Measurements from ENCODE around the gene FARSB.
"Not testable (repeated sequence)": the region's sequence is repeated elsewhere in the genome, so short reads cannot be mapped to it uniquely, and the experiment has no call there.

The FARSB gene

DNA sequence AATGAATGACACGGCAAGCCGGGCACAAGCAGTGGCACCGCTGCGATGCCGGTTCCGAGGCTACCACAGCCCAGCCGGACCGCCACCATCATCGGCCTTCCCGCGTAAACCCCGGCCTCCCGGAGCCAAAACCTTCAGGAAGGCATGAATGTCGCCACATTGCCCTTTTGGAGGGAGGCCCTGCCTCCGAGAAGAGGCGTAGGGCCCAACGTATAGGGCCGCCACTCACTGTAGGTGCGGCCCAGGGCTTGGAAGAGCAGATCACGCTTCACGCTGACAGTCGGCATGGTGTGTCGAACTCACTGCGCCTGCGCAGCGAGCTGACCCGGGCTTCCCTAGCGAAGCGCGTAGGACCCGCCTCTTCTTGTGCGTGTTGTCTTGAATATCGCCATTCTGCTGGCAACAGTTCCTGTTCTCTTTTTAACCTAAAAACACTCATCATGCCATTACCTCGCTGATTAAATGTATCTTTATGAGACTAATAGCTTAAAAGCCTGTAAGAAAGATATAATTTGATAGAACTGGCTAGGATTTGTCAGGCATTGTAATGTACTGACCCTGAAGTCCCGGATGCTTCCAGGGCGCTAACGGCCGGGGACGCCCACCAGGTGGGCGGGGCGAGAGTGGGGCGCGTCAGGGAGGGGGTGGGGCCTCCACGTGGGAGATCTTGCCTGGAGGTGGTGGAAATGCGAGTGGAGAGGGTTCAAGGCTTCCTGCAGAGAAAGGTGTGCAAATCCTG is at the start of gene FARSB:
Gene FARSB (minus strand): TSS at position 306 of the 739 bp plus-strand sequence. CDS start 19 bp downstream, at position 287.
- DNase-seq (ENCODE audit: low spot score) = peak; percentile 97

DNA sequence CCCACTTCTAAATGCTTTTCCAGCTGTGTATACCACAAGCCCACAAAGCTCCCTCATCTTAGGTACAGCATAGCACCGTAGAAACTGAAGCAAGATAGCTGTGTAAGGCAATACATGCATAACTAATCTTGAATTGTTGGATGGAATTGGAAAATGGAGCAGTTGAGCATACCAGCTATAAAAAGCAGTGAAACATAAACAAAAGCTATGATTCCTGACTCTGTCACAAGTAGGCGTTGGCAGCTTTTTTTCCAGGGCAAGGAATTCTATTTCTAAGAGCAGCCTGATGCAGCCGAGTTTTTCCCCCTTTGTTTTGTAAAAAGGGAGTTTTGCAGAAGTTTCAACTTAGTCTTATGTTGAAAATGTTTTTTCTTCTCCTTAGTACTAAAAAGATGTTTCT is 48.0 kb upstream of the FARSB start:
- no peak for DNase-seq (ENCODE audit: low spot score)

DNA sequence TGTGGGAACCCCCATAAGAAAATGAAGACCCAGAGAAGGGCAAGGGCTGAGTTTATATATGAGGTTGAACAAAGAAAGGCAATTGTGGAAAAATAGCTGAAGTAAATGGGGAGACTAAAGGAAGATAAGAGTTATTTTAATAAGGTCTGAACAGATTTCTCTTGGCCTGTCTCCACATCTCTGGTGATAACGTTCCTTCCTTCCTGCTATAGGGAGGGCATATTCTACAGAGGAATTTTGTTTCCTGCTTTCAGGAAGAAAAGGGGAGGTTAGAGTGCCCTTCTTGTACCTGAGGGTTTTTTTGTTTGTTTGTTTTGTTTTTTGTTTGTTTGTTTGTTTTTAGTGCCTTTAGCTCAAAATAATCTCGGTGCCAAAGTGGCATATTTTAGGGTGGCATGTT is 47.2 kb upstream of the FARSB start:
- DNase-seq (ENCODE audit: low spot score) = no peak

DNA sequence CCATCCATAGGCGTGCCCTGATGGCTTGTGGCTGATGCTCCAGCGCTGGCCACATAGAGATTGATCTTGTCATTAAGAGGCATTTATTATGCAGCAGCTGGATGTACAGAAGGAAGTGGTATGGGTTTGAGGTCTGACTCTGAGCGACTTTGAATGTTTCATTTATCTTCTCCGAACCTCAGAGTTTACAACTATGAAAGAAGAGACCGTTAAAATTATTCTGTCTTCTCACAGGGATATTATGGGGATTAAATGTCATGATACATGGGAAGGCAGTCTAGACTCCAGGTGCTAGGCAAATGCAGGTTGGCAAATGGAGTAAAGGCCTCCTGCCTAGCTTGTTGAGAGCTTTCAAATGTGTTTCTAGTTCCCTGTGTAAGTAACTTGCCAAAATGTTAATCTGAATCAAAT is 45.8 kb upstream of the FARSB start:
- no peak for DNase-seq (ENCODE audit: low spot score)

DNA sequence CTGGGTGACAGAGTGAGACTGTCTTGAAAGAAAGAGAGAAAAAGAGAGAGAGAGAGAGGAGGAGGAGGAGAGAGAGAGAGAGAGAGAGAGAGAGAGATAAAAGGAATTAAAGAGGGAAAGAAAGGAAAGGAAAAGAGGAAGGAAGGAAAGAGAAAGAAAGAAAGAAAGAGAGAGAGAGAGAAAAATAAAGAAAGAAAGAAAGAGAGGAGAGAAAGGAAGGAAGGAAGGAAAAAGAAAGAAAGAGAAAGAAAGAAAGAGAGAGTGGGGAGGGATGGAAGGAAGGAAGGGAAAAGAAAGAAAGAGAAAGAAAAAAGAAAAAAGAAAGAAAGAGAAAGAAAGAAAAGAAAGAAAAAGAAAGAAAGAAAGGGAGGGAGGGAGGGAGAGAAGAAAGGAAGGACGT is 45.3 kb upstream of the FARSB start:
- no peak for DNase-seq (ENCODE audit: low spot score)

DNA sequence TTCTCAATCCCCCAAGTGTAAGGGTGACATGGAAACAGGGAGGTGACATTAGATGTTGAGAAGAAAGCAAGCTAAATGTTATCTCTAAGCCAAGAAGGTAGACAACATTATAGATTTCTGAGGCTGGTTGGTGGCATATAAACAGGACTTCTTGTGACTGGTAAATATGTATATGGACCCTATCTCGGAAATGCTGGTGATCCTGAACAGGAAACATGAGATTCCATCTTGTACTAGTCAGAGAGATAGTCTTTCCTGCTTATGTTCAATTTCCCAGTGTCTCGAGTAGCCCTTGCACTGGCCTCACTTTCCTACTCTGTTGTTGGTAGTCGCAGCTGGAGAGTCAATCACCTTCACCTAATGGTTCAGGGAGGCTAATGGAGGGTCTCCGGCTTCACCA is 42.4 kb upstream of the FARSB start:
- DNase-seq (ENCODE audit: low spot score) = no peak

DNA sequence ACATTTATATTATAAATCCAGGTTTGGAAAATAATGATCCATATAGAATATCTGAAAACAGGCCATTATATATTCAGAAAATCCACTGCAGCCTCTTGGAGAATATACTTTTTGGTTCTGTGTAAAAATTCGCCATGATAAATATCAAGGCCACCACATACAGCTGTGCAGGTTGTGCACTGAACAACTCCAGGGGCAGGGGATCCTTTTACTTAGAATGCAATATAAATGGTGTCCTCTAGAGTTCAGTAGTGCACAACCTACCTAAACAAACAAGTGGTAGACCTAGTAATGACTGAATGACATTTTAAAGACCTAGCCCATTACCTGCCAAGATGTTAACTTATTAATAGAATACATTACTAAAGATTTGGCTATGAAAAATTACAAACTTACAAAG is 37.9 kb upstream of the FARSB start:
- peak; percentile 50 for DNase-seq (ENCODE audit: low spot score)

DNA sequence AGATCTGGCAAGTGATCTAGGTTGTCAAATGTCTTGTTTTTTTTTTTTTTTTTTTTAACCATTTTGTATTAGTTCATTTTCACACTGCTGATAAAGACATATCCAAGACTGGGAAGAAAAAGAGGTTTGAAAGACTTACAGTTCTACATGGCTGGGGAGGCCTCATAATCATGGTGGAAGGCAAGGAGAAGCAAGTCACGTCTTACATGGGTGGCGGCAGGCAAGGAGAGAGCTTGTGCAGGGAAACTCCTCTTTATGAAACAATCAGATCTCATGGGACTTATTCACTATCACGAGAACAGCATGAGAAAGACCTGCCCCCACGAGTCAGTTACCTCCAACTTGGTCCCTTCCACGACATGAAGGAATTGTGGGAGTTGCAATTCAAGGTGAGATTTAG is 37.5 kb upstream of the FARSB start:
- DNase-seq (ENCODE audit: low spot score) = not testable (repeated sequence)

DNA sequence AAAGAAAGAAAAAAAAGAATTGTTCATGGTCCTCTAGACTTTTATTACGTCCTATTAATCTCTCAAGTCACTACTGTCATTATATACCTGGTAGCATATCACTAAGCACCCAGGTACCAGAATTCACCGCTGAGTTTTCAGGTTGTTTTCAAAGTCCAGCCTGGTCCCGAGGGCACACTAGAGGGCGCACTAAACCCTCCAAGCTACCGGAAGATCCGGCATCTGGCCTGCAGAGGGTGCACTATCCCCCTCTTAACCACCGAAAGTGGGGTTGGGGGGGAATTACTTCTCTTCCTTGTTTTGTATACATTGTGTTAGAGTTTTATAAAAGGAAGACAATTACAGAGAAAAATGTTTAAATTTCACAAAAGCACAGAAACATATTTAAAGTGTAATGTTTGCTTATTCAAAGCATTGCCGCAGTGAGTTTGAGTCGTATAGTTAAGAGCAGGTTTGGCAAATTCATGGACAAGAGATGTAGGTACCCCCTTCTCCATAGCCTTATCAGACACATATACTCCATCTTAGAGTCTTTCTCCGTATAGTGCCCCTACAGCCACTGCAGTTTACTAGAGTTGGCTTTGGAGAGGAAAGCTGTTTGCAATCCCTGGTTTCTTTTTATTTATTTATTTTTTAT is 34.8 kb upstream of the FARSB start:
- peak; percentile 92 for DNase-seq (ENCODE audit: low spot score)

DNA sequence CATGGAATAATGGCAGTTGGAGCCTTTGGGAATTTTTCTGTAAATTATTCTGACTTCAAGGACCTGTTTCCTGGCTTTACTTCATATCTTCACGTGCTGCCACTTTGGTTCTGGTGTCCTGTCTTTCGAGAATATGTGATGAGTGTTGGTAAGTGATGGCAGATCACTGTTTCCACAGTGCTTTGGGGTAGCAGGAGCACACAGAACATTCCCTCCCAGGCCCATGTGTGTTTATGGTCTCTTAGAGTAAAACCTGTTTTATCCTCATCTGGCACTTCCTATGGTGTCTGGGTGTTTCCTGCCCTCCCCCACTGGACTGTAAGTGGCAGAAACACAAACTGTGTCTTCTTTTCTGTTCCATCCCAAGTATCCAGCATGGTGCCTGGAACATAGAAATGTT is 33.4 kb upstream of the FARSB start:
- DNase-seq (ENCODE audit: low spot score) = no peak

DNA sequence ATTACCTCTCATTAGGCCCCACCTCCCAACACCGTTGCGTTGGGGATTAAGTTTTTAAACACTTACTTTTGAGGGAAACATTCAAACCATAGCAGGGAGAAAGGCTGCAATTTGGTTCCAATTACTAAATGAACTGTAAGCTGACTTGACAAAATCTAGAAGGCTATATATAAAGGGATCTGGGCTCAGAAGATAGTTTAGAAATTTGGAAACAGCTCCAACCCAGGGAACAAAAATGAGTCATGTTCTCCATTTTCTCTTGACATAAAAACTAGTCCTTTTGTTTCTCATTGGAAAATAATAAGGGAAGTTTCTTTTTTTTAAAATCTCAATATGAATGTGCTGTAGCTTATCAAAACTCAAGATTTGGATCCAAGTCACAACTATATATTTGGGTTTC is 33.0 kb upstream of the FARSB start:
- DNase-seq (ENCODE audit: low spot score) = no peak

DNA sequence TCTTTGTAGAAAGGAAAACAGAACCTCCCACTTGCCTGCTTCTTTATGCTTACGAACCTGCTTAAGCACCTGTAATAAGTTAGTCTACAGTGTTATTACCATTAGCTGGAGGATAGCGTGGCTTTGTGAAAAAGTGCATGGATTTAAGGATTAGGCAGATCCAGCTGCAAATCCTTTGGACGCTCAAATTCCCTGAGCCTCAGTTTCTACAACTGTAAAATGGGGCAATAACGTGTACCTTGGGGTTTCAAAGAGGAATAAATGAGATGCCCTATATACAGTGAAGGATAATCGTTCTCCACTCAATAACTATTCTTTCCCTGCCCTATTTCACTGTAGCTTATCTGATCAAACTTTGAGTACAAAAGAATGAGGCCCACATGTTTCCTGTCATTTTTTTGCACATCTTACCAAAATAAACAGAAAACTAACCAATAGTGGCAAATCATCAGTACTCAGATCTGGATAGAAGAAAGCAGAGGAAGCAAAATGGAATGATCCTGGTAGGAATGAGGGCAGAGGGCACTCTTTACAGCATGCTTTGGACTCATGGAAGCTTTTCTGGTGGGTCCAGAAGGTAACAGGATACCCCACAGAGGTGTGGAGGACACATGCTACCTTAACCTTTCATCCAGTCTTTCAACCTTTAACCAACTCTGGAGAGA is 30.3 kb upstream of the FARSB start:
- DNase-seq (ENCODE audit: low spot score) = no peak

DNA sequence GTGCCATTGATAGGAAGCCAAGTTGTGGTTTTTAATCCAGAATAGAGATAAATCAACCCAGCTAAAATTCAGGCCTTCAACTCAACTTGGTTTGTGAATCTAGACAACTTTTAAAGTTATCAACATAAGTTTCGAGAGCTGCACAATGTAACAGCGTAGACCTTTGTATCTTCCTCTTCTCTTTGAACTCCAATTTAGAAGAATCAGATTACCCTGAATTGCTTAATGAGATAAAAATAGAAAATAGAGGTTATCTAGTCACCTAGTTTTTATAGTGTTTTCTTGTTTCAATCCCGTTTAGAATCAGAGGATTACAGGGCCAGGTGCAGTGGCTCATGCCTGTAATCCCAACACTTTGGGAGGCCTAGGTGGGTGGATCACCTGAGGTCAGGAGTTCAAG is 27.9 kb upstream of the FARSB start:
- no peak for DNase-seq (ENCODE audit: low spot score)

DNA sequence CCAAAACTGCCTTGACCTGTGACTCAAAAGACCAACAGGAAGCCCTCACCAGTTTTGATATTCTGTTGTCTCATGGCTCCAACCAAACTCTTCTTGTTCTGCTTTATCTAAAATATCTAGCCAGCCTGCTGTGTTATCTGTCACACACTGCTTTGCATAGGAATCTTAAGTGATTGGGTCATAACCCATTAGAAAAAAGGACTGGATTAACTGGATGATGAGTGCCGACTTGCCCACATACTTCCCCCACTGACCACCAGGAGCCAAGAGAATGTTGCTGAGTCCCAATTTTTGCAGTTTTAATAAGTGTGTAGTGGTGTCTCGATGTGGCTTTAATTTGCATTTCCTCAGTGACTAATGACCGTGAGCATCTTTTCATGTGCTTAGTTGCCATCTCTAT is 22.1 kb upstream of the FARSB start:
- no peak for DNase-seq (ENCODE audit: low spot score)

DNA sequence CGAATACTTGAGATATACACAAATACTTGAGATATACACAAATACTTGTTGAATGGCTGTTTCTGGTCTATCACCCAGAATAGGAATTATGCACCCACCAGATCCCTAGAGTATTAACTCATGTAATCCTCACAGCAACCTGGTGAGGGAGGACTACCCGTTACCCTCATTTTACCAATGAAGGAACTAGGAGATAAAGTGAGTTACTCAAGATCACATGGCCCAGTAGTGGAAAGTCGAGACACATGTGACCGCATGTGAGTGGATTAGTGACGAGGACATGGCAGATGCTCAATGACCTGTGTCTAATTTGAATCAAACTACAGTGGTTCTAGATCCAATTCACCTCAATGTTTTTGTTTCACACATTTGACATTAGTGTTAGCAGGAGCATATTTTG is 18.0 kb upstream of the FARSB start:
- no peak for DNase-seq (ENCODE audit: low spot score)

DNA sequence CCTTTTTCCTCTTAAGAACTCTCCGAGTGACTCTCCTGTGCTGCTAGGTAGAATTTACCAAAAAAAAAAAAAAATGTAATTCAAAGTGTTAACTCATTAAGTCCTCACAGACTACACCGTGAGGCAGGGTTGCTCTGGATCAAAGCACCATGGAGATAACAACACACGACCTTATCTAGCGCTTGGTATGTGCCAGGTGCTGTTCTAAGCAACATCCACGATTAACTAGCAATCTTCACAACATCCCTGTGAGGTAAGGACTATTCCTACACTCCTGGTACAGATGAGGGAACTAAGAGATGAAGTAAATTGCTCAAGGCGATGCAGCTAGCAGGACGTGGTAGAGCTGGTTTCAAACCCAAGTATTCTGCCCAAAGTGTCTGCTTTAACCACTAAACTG is 17.4 kb upstream of the FARSB start:
- DNase-seq (ENCODE audit: low spot score) = no peak

DNA sequence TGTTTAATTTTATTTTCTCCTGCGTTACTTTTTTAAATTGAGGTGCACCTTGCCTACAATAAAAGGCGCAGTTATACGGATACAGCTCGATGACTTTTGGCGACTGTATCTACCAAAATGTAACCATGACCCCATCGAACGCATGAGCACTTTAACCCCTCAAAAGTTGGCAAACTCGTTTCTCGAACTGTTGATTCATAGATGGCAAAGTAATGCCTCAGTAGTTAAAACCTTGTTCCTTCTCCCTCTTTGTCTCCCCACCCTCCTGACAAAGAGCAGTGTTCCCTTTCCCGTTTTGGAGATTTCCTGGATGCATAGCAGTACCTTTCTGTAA is 16.1 kb upstream of the FARSB start:
- DNase-seq (ENCODE audit: low spot score) = no peak

DNA sequence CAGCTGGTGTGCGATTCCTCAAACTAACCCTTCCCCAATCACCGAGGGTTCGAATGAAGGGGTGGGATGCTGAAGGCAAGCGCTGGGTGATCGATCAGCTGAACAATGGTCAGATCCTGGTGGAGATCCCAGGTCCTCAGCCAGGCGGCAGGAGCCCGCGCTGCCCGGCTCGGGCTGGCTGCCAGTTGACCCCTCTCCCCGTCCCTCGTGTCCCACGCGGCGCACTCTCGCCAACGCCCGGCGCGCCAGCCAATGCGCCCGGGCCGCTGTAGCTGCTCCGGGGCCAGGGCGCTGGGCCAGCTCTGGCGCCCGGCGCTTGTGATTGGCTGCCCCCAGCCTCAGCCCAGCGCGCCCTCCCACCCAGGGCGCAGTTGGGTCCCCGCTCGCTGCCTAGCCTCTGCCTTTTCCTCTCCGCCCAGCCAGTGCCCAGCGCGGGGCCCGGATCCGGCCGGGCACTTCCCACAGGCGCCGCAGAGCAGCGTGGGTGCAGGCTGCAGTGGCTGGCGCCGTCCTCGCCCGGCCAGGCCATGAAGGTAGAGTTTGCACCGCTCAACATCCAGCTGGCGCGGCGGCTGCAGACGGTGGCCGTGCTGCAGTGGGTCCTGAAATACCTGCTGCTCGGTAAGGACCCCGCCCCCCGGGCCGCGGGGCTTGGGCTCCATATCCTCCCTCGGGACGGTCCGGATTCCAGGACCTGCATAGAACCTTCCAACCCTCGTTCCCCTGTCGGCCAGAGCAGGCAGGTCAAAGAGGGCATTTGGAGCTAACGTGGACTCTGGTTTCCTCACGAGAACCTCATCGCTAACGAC is 15.6 kb upstream of the FARSB start, which contains the start of gene MOGAT1:
Gene MOGAT1 (plus strand): TSS at position 400 of the 809 bp plus-strand sequence. CDS start 128 bp downstream, at position 528.
- DNase-seq (ENCODE audit: low spot score) = no peak

DNA sequence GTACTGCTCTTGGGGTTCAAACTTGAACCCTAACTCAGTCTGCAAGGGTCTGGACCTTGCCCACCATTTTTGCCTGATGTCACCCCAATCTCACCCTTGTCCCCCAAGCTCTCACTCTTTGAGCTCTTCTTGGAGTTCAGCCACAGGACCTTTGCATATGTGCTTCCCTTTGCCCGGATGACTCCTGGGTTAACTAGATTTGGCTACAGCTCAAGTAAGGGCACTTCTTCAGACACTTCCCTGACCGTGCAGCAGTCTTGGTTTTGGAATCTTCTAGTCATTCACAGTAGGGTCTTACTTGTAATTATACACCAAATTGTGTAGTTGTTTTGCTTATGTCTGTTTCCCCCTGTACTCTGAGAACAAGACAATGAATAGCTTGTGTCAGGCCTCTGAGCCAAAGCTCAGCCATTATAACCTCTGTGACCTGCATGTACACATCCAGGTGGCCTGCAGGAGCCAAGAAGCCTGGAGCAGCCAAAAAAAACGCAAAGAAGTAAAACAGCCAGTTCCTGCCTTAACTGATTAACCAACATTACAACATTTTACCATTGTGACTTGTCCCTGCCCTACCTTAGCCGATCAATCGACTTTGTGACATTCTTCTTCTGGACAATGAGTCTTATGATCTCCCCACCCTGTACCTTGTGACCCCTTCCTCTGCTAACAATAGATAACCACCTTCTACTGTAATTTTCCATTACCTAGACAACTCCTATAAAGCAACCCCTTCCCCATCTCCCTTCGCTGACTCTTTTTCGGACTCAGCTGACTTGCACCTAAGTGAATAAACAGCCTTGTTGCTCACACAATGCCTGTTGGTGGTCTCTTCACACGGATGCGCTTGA is 14.5 kb upstream of the FARSB start:
- DNase-seq (ENCODE audit: low spot score) = no peak

DNA sequence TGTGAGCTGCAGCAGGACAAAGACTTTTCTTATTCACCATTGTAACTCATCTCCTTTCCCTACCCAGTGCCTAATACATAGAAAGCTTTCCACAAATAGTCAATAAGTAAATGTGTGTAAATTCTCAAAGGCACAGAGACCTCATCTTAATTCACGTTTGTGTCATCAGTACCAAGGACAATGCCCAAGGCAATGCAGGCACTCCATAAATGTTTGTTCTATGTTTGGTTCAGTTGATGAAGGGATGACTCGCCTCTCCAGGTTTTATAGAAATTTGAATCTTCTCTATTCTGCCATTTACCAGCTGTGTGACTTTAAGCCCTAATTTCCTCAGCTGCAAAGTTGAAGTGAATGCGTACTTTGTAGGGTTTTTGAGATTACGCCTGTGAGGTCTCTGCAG is 13.5 kb upstream of the FARSB start:
- DNase-seq (ENCODE audit: low spot score) = peak; percentile 53

DNA sequence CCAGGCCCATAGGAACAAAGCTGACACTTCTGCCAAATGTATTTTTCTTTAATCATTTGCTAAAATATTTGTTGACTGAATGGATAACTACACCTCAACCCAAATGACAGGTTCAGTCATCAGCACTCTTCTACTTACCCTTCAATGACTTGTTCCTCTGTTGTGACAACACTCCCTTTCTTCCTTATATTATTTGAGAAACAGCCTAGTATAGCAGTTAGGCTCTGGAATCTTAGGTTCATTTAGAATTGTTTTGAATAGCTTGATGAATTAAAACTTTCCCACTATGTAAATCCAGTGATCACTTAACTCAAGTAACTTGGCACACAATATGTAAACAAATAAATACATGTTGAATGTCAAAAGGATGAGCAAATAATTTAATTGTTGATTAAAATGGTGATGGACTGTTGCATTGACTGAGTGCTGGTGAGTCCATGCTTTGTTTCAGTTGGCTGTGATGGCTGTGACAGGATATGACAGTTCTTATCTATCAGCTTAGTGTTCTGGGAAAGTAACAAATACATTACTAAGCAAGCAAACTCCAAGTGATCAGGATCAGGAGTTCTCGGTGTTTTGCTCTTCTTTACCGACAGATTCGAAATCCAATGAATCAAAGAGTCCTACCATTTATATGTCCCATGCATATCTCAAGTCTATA is 12.7 kb upstream of the FARSB start:
- no peak for DNase-seq (ENCODE audit: low spot score)

Data from COLO829 (cell line).